Natural killer cell (primary cell): ENCODE results near the gene AKAP6. TPM values are rescaled to one million over a fixed set of nuclear protein-coding genes. Genes with fewer than 3 reads are reported as not detected.

ENCODE experiments used
- ATAC-seq, 3 donors: fragments of 150-1000 bp in 2 of 3; fragments of 200-7000 bp in 1 of 3; cut with Tn5 transposase; 1 replicate in 1 of 3; 2 replicates in 2 of 3; pipeline ENCODE4 v1.10.0; 2021; ENCODE audit warnings: mild to moderate bottlenecking in 2 of 3, moderate library complexity in 2 of 3
- DNase-seq, 2 donors: peaks; one replicate each; pipeline versions ENCODE4 v3.0.0 to v3.0.0-alpha.2; 2013 to 2021; ENCODE audit warnings: mixed read lengths in 1 of 2
- H3K27ac ChIP-seq: one replicate; pipeline ENCODE4 v1.5.1; 2013; ENCODE audit warnings: mild to moderate bottlenecking, low read length
- H3K27me3 ChIP-seq: one replicate; pipeline ENCODE4 v1.6.1; 2013; ENCODE audit warnings: low read length; ENCODE audit not compliant: control insufficient read depth, insufficient read depth
- H3K36me3 ChIP-seq: one replicate; pipeline ENCODE4 v1.6.1; 2013; ENCODE audit warnings: low read length; ENCODE audit not compliant: control insufficient read depth, insufficient read depth
- H3K4me1 ChIP-seq: one replicate; pipeline ENCODE4 v1.6.1; 2013; ENCODE audit warnings: low read length; ENCODE audit not compliant: control insufficient read depth, insufficient read depth
- H3K4me3 ChIP-seq: one replicate; pipeline ENCODE4 v1.5.1; 2013; ENCODE audit warnings: low read length
- H3K9me3 ChIP-seq: one replicate; pipeline ENCODE4 v1.6.1; 2013; ENCODE audit warnings: low read length; ENCODE audit not compliant: control insufficient read depth, insufficient read depth
- H3K27ac Mint-ChIP-seq, 2 donors: one replicate each; pipeline ENCODE4 v1.8.0; 2022; ENCODE audit warnings: mild to moderate bottlenecking in 2 of 2, mixed read lengths in 2 of 2, moderate library complexity in 1 of 2
- H3K27me3 Mint-ChIP-seq, 2 donors: one replicate each; pipeline ENCODE4 v1.8.0; 2022; ENCODE audit warnings: low read depth in 2 of 2, mixed read lengths in 2 of 2
- H3K36me3 Mint-ChIP-seq: one replicate; pipeline ENCODE4 v1.8.0; 2022; ENCODE audit warnings: mixed read lengths
- H3K4me1 Mint-ChIP-seq, 2 donors: one replicate each; pipeline ENCODE4 v1.8.0; 2022; ENCODE audit warnings: mixed read lengths in 2 of 2
- H3K4me3 Mint-ChIP-seq: one replicate; pipeline ENCODE4 v1.8.0; 2022; ENCODE audit warnings: mild to moderate bottlenecking, moderate library complexity, mixed read lengths
- H3K9me3 Mint-ChIP-seq, 2 donors: one replicate each; pipeline ENCODE4 v1.8.0; 2022; ENCODE audit warnings: mixed read lengths in 2 of 2
- CTCF ChIP-seq: fragments of 200-600 bp; IDR thresholded peaks from one replicate; pipeline ENCODE4 v1.8.0; 2022; ENCODE audit warnings: antibody characterized with exemption
- WGBS: methylation state at CpG from one replicate; pipeline ENCODE4 v1.1.7; 2013; ENCODE audit warnings: missing lambda C conversion rate; ENCODE audit not compliant: insufficient coverage; 5-methylcytosine and 5-hydroxymethylcytosine counted together
- intact Hi-C: fragments of 100-400 bp; cut with micrococcal nuclease; formaldehyde crosslinking; loops from one replicate; pipeline ENCODE4 v1.14.2; 2022
- total RNA-seq, 4 donors: library from RNA; stranded (reverse); fragments of 120-200 nt in 1 of 4; gene quantifications; one replicate each; pipeline versions ENCODE4 v1.2.3 to v1.2.4, GENCODE V29; 2013 to 2022

AKAP6 gene
- 1 to 10 TPM in 1 of 3 donors, under 1 TPM in 2; 0.21 to 1.3 (median 0.80) TPM for total RNA-seq
- total RNA-seq (2013), result 8.0 TPM

GRCh38 chr14:32329146-32329545 lies at the start of gene AKAP6:
AKAP6 (plus strand) TSS chr14:32329298; CDS start chr14:32433494, 104,196 bp downstream.
- H3K9me3 ChIP-seq, result no peaks in the 10 kb centered on the region
- H3K27ac Mint-ChIP-seq, result no peak within 1 kb of the TSS
- H3K27ac ChIP-seq, result no peak within 1 kb of the TSS
- no peak for TF ChIP-seq CTCF
- H3K27me3 ChIP-seq, result no peaks in the 10 kb centered on the region
- WGBS, result 88% methylated on average over 7 of the region's 7 CpGs
- H3K9me3 Mint-ChIP-seq, result peaks cover 0 to 2% of the 10 kb centered on the region in 2 donors
- H3K4me1 ChIP-seq, result no peaks in the 10 kb centered on the region
- H3K4me3 Mint-ChIP-seq, result no peak within 1 kb of the TSS
- no peak within 1 kb of the TSS for H3K4me3 ChIP-seq
- no peaks in the 10 kb centered on the region for H3K27me3 Mint-ChIP-seq
- H3K36me3 ChIP-seq, result no peaks in the 10 kb centered on the region
- ATAC-seq (no peak), DNase-seq (no peak)
- intact Hi-C loops, result no loop called here
- H3K4me1 Mint-ChIP-seq, result no peaks in the 10 kb centered on the region
- no peaks in the 10 kb centered on the region for H3K36me3 Mint-ChIP-seq

GRCh38 chr14:32286602-32287001 lies 42.5 kb upstream of the AKAP6 start:
- H3K27me3 Mint-ChIP-seq, result no peaks in the 10 kb centered on the region
- H3K9me3 ChIP-seq, result no peaks in the 10 kb centered on the region
- H3K9me3 Mint-ChIP-seq, result peaks cover 0 to 2% of the 10 kb centered on the region in 2 donors
- no peaks in the 10 kb centered on the region for H3K36me3 Mint-ChIP-seq
- no peak overlapping the region for H3K4me3 ChIP-seq
- H3K27ac ChIP-seq, result no peak overlapping the region
- intact Hi-C loops, result no loop called here
- DNase-seq (no peak), ATAC-seq (peak in 1 of 3 donors; percentile 30)
- no peaks in the 10 kb centered on the region for H3K4me1 ChIP-seq
- no peak overlapping the region for H3K27ac Mint-ChIP-seq
- no CpG with 5 or more reads among the region's 1 CpG for WGBS
- peaks cover 13 to 16% of the 10 kb centered on the region in 2 donors for H3K4me1 Mint-ChIP-seq
- no peaks in the 10 kb centered on the region for H3K36me3 ChIP-seq
- no peaks in the 10 kb centered on the region for H3K27me3 ChIP-seq
- TF ChIP-seq CTCF, result no peak
- no peak overlapping the region for H3K4me3 Mint-ChIP-seq

GRCh38 chr14:32296366-32296765 lies 32.7 kb upstream of the AKAP6 start:
- Mint-ChIP-seq H3K4me1 (no peaks in the 10 kb centered on the region), H3K9me3 (peaks cover 0 to 2% of the 10 kb centered on the region in 2 donors), H3K4me3 (no peak overlapping the region), H3K27ac (no peak overlapping the region), H3K36me3 (no peaks in the 10 kb centered on the region), H3K27me3 (peaks cover 0 to 5% of the 10 kb centered on the region in 2 donors)
- no peaks in the 10 kb centered on the region for H3K36me3 ChIP-seq
- ATAC-seq (no peak), DNase-seq (no peak)
- TF ChIP-seq CTCF, result no peak
- no peaks in the 10 kb centered on the region for H3K27me3 ChIP-seq
- no peak overlapping the region for H3K4me3 ChIP-seq
- H3K27ac ChIP-seq, result no peak overlapping the region
- WGBS, result 100% methylated on average over 1 of the region's 3 CpGs
- no peaks in the 10 kb centered on the region for H3K4me1 ChIP-seq
- intact Hi-C loops, result no loop called here
- H3K9me3 ChIP-seq, result no peaks in the 10 kb centered on the region

- intact Hi-C loops, result no loop called here
- no peaks in the 10 kb centered on the region for H3K36me3 Mint-ChIP-seq
- no peak overlapping the region for H3K27ac Mint-ChIP-seq
- Histone ChIP-seq H3K27ac (no peak overlapping the region), H3K4me3 (no peak overlapping the region), H3K27me3 (no peaks in the 10 kb centered on the region), H3K4me1 (no peaks in the 10 kb centered on the region), H3K36me3 (no peaks in the 10 kb centered on the region), H3K9me3 (no peaks in the 10 kb centered on the region)
- H3K4me3 Mint-ChIP-seq, result no peak overlapping the region
- no peaks in the 10 kb centered on the region for H3K4me1 Mint-ChIP-seq
- no peak for ATAC-seq
- H3K9me3 Mint-ChIP-seq, result no peaks in the 10 kb centered on the region
- DNase-seq, result no peak
- WGBS, result 97% methylated on average over 2 of the region's 3 CpGs
- no peak for TF ChIP-seq CTCF
- H3K27me3 Mint-ChIP-seq, result peaks cover 0 to 5% of the 10 kb centered on the region in 2 donors
Measured at GRCh38 chr14:32298346-32298745, 30.8 kb upstream of the AKAP6 start.
